Measurements from ENCODE around the gene SARM1. TPM values are rescaled to one million over a fixed set of nuclear protein-coding genes. Genes with fewer than 3 reads are reported as not detected.

Gene SARM1
- polyA plus RNA-seq, 1 donor (not counting 4 experiments of a cell fraction or from before 2014, with no cell fraction given): 0.90 TPM

DNA sequence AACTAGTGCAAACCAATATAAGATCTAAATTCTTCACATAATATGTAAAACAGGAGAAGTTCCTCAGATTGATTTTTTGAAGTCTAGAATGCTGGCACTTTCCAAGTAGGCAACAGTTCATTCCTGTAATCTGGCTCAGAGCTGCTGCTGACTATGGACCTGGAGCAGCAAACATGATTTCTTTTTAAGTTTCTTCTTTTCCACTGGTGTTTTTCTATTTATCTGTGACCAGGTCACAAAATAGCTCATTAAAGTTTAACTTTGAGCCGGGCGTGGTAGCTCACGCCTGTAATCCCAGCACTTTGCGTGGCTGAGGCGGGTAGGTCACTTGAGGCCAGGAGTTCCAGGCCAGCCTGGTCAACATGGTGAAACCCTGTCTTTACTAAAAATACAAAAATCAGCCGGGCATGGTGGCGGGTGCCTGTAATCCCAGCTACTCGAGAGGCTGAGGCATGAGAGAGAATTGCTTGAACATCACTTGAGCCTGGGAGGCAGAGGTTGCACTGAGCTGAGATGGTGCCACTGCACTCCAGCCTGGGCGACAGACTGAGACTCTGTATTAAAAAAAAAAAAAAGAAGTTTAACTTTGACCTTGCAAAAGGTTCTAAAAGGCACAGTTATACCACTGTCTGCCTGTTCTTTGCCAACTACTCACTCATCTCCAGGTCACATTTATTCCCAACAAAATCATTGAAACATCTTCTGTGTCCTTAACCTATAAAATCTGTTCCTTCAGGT lies 72.6 kb downstream of the SARM1 start:
- H3K4me2 ChIP-seq (ENCODE audit: control insufficient read depth, extremely low read depth, insufficient read depth, low read depth, low read length): no peak overlapping the region
- H3K9me3 ChIP-seq (ENCODE audit: control insufficient read depth, low read depth, low read length): no peaks in the 10 kb centered on the region
- no peak overlapping the region for H3K27ac ChIP-seq (ENCODE audit: control insufficient read depth, insufficient read depth, low read length)
- no peaks in the 10 kb centered on the region for H4K20me1 ChIP-seq (ENCODE audit: control insufficient read depth, extremely low read depth, insufficient read depth, low read length)
- no peaks in the 10 kb centered on the region for H3K4me1 ChIP-seq (ENCODE audit: control insufficient read depth, extremely low read depth, insufficient read depth, low read length)
- H3K79me2 ChIP-seq (ENCODE audit: control insufficient read depth, insufficient read depth, low read length): no peaks in the 10 kb centered on the region
- no peaks in the 10 kb centered on the region for H3K9me1 ChIP-seq (ENCODE audit: control insufficient read depth, extremely low read depth, insufficient read depth, low read length)
- dilution Hi-C loops (cut with MboI; ENCODE audit: extremely low pct_ligation_motif_present, low sequenced_read_pairs): no loop called here
- DNase-seq (ENCODE audit: low read depth, low spot score) (no peak), FAIRE-seq (no peak)
- no peaks in the 10 kb centered on the region for H3K36me3 ChIP-seq (ENCODE audit: control insufficient read depth in 2 of 2, extremely low read depth in 1 of 2, insufficient read depth in 2 of 2, low read length in 2 of 2)
- H3K9ac ChIP-seq (ENCODE audit: control insufficient read depth, extremely low read depth, insufficient read depth, low read length): no peak overlapping the region
- TF ChIP-seq EZH2 (IDR thresholded peaks at IDR 0.05; ENCODE audit: low read length): no peak
- TF ChIP-seq, protein P1, sequence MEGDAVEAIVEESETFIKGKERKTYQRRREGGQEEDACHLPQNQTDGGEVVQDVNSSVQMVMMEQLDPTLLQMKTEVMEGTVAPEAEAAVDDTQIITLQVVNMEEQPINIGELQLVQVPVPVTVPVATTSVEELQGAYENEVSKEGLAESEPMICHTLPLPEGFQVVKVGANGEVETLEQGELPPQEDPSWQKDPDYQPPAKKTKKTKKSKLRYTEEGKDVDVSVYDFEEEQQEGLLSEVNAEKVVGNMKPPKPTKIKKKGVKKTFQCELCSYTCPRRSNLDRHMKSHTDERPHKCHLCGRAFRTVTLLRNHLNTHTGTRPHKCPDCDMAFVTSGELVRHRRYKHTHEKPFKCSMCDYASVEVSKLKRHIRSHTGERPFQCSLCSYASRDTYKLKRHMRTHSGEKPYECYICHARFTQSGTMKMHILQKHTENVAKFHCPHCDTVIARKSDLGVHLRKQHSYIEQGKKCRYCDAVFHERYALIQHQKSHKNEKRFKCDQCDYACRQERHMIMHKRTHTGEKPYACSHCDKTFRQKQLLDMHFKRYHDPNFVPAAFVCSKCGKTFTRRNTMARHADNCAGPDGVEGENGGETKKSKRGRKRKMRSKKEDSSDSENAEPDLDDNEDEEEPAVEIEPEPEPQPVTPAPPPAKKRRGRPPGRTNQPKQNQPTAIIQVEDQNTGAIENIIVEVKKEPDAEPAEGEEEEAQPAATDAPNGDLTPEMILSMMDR (optimal IDR thresholded peaks at IDR 0.05 in 1 of 3, IDR thresholded peaks at IDR 0.05 in 1 of 3, conservative IDR thresholded peaks at IDR 0.05 in 1 of 3; ENCODE audit: extremely low read depth in 1 of 3, insufficient read depth in 2 of 3, low read length in 3 of 3): no peak
- H3K4me3 ChIP-seq (ENCODE audit: control insufficient read depth in 2 of 3, extremely low read depth in 1 of 3, insufficient read depth in 2 of 3, low read depth in 1 of 3, low read length in 3 of 3): no peak overlapping the region
- H3K27me3 ChIP-seq (ENCODE audit: control insufficient read depth, extremely low read depth, insufficient read depth, low read length): no peaks in the 10 kb centered on the region
- H2AFZ ChIP-seq (ENCODE audit: control insufficient read depth, low read length): no peak overlapping the region

- dilution Hi-C loops (cut with MboI; ENCODE audit: extremely low pct_ligation_motif_present, low sequenced_read_pairs): no loop called here
- no peak overlapping the region for H3K27ac ChIP-seq (ENCODE audit: control insufficient read depth, insufficient read depth, low read length)
- H3K9me1 ChIP-seq (ENCODE audit: control insufficient read depth, extremely low read depth, insufficient read depth, low read length): no peaks in the 10 kb centered on the region
Measured at GRCh38 chr17:28446716-28447395, 75.4 kb downstream of the SARM1 start.

More at GRCh38 chr17:28446716-28447395, 75.4 kb downstream of the SARM1 start:
- Histone ChIP-seq H3K9ac (ENCODE audit: control insufficient read depth, extremely low read depth, insufficient read depth, low read length) (no peak overlapping the region), H4K20me1 (ENCODE audit: control insufficient read depth, extremely low read depth, insufficient read depth, low read length) (no peaks in the 10 kb centered on the region), H3K27me3 (ENCODE audit: control insufficient read depth, extremely low read depth, insufficient read depth, low read length) (no peaks in the 10 kb centered on the region), H3K79me2 (ENCODE audit: control insufficient read depth, insufficient read depth, low read length) (no peaks in the 10 kb centered on the region), H3K4me3 (ENCODE audit: control insufficient read depth in 2 of 3, extremely low read depth in 1 of 3, insufficient read depth in 2 of 3, low read depth in 1 of 3, low read length in 3 of 3) (no peak overlapping the region), H3K4me1 (ENCODE audit: control insufficient read depth, extremely low read depth, insufficient read depth, low read length) (no peaks in the 10 kb centered on the region), H2AFZ (ENCODE audit: control insufficient read depth, low read length) (no peak overlapping the region), H3K4me2 (ENCODE audit: control insufficient read depth, extremely low read depth, insufficient read depth, low read depth, low read length) (no peak overlapping the region), H3K36me3 (ENCODE audit: control insufficient read depth in 2 of 2, extremely low read depth in 1 of 2, insufficient read depth in 2 of 2, low read length in 2 of 2) (no peaks in the 10 kb centered on the region), H3K9me3 (ENCODE audit: control insufficient read depth, low read depth, low read length) (no peaks in the 10 kb centered on the region)
- FAIRE-seq: no peak
- no peak for DNase-seq (ENCODE audit: low read depth, low spot score)
- TF ChIP-seq EZH2 (IDR thresholded peaks at IDR 0.05; ENCODE audit: low read length): no peak
- TF ChIP-seq, protein P1 (optimal IDR thresholded peaks at IDR 0.05 in 1 of 3, IDR thresholded peaks at IDR 0.05 in 1 of 3, conservative IDR thresholded peaks at IDR 0.05 in 1 of 3; ENCODE audit: extremely low read depth in 1 of 3, insufficient read depth in 2 of 3, low read length in 3 of 3): no peak

All from keratinocyte (primary cell).